ENCODE results near the gene EXD2.
"Not testable (repeated sequence)": the region's sequence is repeated elsewhere in the genome, so short reads cannot be mapped to it uniquely, and the experiment has no call there.

The EXD2 gene

GRCh38 chr14:69191340-69192111, at the start of gene EXD2:
Gene EXD2 (plus strand): TSS chr14:69191498. CDS start chr14:69209471, 17,973 bp downstream.
- peak; percentile 75 to 82 for DNase-seq

- no peak for DNase-seq
These were observed 49.7 kb upstream of the EXD2 start for GRCh38 chr14:69141550-69141949.

- no peak for DNase-seq
These were observed 49.2 kb upstream of the EXD2 start for GRCh38 chr14:69142101-69142500.

- DNase-seq, result no peak
These were observed 41.6 kb upstream of the EXD2 start for GRCh38 chr14:69149461-69150244.

- DNase-seq, result peak; percentile 79
These were observed 39.7 kb upstream of the EXD2 start for GRCh38 chr14:69151458-69152180.

- DNase-seq, result peak; percentile 45 to 53
These were observed 39.0 kb upstream of the EXD2 start for GRCh38 chr14:69152181-69152901.

GRCh38 chr14:69152902-69153151, 38.5 kb upstream of the EXD2 start, which contains the start of gene DCAF5:
Gene DCAF5 (minus strand): TSS chr14:69153119. CDS start chr14:69152978, 141 bp downstream.
- peak in 1 of 2 donors; percentile 90 for DNase-seq

GRCh38 chr14:69153152-69153872, 38.0 kb upstream of the EXD2 start:
- DNase-seq, result peak in 1 of 2 donors; percentile 92

- peak in 1 of 2 donors; percentile 26 for DNase-seq
These were observed 37.4 kb upstream of the EXD2 start for GRCh38 chr14:69153873-69154270.

GRCh38 chr14:69154779-69155178, 36.5 kb upstream of the EXD2 start:
- no peak for DNase-seq

GRCh38 chr14:69156224-69156623, 35.1 kb upstream of the EXD2 start:
- DNase-seq, result no peak

- DNase-seq, result no peak
These were observed 29.7 kb upstream of the EXD2 start for GRCh38 chr14:69161590-69161989.

GRCh38 chr14:69165787-69166186, 25.5 kb upstream of the EXD2 start:
- not testable (repeated sequence) for DNase-seq

- DNase-seq, result no peak
These were observed 20.5 kb upstream of the EXD2 start for GRCh38 chr14:69170839-69171238.

- DNase-seq, result no peak
These were observed 19.7 kb upstream of the EXD2 start for GRCh38 chr14:69171569-69171968.

- DNase-seq, result no peak
These were observed 16.2 kb upstream of the EXD2 start for GRCh38 chr14:69175130-69175529.

- no peak for DNase-seq
These were observed 9.8 kb upstream of the EXD2 start for GRCh38 chr14:69181491-69181890.

GRCh38 chr14:69182580-69182979, 8.7 kb upstream of the EXD2 start:
- DNase-seq, result not testable (repeated sequence)

GRCh38 chr14:69183735-69184134, 7.6 kb upstream of the EXD2 start:
- no peak for DNase-seq

GRCh38 chr14:69190191-69190590, 1.1 kb upstream of the EXD2 start:
- DNase-seq, result no peak

GRCh38 chr14:69193721-69194120, 2.4 kb downstream of the EXD2 start:
- DNase-seq, result no peak

GRCh38 chr14:69199786-69200185, 8.5 kb downstream of the EXD2 start:
- no peak for DNase-seq

Data from stimulated activated CD4-positive, alpha-beta T cell treated with anti-CD3 and anti-CD28 coated beads, Interleukin-2, amount 100 ng/mL, for 24 hours (primary cell).